Liver (tissue), 3 donors: ENCODE results near the gene ENTHD1.

ENCODE experiments used
- CTCF ChIP-seq: fragments of 150-350 bp; IDR thresholded peaks from 2 replicates; pipeline ENCODE4 v1.5.1; 2017; ENCODE audit warnings: improper control_type of control experiment, low read depth, low read length; ENCODE audit not compliant: missing input control
- EGR1 ChIP-seq, 2 donors: IDR thresholded peaks; 2 replicates each; pipeline ENCODE4 v1.6.1; 2016 to 2018; ENCODE audit warnings: antibody characterized with exemption in 2 of 2, low read depth in 2 of 2
- RAD21 ChIP-seq, 2 donors: IDR thresholded peaks; 2 replicates each; pipeline ENCODE4 v1.6.1; 2016; ENCODE audit warnings: antibody characterized with exemption in 2 of 2, mild to moderate bottlenecking in 2 of 2
- SP1 ChIP-seq: IDR thresholded peaks from 2 replicates; pipeline ENCODE4 v1.6.1; 2018; ENCODE audit warnings: antibody characterized with exemption, mild to moderate bottlenecking
- TF ChIP-seq, protein P1 (sequence below): IDR thresholded peaks from 2 replicates; pipeline ENCODE4 v1.6.1; 2016; ENCODE audit warnings: antibody characterized with exemption
- TF ChIP-seq, protein P2 (sequence below): IDR thresholded peaks from 2 replicates; pipeline ENCODE4 v1.6.1; 2016; ENCODE audit warnings: antibody characterized with exemption, mild to moderate bottlenecking
- donor health status: healthy.
- donor health status: healthy.

- no peak for TF ChIP-seq EGR1 (IDR thresholded peaks at IDR 0.05; ENCODE audit: low read depth in 2 of 2)
- TF ChIP-seq CTCF = no peak
- TF ChIP-seq, protein P1, sequence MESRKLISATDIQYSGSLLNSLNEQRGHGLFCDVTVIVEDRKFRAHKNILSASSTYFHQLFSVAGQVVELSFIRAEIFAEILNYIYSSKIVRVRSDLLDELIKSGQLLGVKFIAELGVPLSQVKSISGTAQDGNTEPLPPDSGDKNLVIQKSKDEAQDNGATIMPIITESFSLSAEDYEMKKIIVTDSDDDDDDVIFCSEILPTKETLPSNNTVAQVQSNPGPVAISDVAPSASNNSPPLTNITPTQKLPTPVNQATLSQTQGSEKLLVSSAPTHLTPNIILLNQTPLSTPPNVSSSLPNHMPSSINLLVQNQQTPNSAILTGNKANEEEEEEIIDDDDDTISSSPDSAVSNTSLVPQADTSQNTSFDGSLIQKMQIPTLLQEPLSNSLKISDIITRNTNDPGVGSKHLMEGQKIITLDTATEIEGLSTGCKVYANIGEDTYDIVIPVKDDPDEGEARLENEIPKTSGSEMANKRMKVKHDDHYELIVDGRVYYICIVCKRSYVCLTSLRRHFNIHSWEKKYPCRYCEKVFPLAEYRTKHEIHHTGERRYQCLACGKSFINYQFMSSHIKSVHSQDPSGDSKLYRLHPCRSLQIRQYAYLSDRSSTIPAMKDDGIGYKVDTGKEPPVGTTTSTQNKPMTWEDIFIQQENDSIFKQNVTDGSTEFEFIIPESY = no peak
- TF ChIP-seq, protein P2, sequence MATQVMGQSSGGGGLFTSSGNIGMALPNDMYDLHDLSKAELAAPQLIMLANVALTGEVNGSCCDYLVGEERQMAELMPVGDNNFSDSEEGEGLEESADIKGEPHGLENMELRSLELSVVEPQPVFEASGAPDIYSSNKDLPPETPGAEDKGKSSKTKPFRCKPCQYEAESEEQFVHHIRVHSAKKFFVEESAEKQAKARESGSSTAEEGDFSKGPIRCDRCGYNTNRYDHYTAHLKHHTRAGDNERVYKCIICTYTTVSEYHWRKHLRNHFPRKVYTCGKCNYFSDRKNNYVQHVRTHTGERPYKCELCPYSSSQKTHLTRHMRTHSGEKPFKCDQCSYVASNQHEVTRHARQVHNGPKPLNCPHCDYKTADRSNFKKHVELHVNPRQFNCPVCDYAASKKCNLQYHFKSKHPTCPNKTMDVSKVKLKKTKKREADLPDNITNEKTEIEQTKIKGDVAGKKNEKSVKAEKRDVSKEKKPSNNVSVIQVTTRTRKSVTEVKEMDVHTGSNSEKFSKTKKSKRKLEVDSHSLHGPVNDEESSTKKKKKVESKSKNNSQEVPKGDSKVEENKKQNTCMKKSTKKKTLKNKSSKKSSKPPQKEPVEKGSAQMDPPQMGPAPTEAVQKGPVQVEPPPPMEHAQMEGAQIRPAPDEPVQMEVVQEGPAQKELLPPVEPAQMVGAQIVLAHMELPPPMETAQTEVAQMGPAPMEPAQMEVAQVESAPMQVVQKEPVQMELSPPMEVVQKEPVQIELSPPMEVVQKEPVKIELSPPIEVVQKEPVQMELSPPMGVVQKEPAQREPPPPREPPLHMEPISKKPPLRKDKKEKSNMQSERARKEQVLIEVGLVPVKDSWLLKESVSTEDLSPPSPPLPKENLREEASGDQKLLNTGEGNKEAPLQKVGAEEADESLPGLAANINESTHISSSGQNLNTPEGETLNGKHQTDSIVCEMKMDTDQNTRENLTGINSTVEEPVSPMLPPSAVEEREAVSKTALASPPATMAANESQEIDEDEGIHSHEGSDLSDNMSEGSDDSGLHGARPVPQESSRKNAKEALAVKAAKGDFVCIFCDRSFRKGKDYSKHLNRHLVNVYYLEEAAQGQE = no peak
- TF ChIP-seq RAD21 (IDR thresholded peaks at IDR 0.05) = no peak
- TF ChIP-seq SP1 = no peak
Observed at GRCh38 chr22:39705386-39705785, 188.2 kb downstream of the ENTHD1 start.
